ENCODE measurements around the gene DUSP22.

The DUSP22 gene

GRCh38 chr6:303263-303662 lies 11.0 kb downstream of the DUSP22 start:
- H3K4me3 ChIP-seq (ENCODE audit: low read length): no peak overlapping the region
- DNase-seq (ENCODE audit: low read depth): no peak
- TF ChIP-seq, protein P1, sequence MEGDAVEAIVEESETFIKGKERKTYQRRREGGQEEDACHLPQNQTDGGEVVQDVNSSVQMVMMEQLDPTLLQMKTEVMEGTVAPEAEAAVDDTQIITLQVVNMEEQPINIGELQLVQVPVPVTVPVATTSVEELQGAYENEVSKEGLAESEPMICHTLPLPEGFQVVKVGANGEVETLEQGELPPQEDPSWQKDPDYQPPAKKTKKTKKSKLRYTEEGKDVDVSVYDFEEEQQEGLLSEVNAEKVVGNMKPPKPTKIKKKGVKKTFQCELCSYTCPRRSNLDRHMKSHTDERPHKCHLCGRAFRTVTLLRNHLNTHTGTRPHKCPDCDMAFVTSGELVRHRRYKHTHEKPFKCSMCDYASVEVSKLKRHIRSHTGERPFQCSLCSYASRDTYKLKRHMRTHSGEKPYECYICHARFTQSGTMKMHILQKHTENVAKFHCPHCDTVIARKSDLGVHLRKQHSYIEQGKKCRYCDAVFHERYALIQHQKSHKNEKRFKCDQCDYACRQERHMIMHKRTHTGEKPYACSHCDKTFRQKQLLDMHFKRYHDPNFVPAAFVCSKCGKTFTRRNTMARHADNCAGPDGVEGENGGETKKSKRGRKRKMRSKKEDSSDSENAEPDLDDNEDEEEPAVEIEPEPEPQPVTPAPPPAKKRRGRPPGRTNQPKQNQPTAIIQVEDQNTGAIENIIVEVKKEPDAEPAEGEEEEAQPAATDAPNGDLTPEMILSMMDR (conservative IDR thresholded peaks at IDR 0.05; ENCODE audit: low read length): no peak

GRCh38 chr6:303948-304558 lies 11.8 kb downstream of the DUSP22 start:
- TF ChIP-seq, protein P1 (conservative IDR thresholded peaks at IDR 0.05; ENCODE audit: low read length): no peak
- DNase-seq (ENCODE audit: low read depth): no peak
- no peak overlapping the region for H3K4me3 ChIP-seq (ENCODE audit: low read length)

- DNase-seq (ENCODE audit: low read depth): no peak
- TF ChIP-seq, protein P1 (conservative IDR thresholded peaks at IDR 0.05; ENCODE audit: low read length): no peak
- no peak overlapping the region for H3K4me3 ChIP-seq (ENCODE audit: low read length)
Measured at GRCh38 chr6:304833-305370, 12.6 kb downstream of the DUSP22 start.

DNA sequence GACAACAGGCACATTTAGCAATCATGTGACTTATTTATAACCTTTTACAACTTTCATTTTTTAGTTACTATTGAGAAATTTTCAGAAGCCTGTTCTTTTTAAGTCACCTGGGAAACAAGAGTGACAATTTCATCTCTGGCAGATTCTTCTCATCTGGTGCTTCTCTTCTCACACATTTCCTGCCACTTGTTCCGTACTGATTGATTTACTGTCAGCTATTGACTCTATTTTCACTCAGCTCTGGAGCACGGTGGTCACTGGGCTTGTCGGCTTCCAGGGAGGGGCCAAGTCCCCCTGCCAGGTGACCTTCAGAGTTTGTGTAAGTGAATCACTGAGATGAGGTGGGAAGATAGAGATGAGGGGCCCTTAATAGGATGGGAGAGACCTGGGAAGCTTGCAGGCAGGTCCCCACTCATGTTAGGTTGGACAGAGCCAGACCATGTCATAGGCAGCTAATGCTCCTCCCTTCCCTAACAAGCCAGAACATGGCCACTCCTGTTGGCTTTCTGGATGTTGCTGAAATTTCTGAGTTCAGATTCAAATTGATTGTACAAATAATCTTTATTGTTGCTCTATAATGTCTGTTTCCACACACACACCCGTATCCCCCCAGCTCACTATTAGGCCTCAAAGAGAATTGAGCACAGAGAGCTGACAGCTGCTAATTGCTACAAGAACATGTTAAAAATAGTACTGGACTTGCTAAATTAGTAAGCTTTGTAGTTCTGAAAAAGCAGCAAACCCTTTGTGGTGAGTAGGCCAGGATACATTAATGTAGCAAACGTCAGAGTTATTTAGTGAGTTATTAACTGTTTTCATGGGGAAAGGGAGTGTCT lies 13.3 kb downstream of the DUSP22 start:
- no peak overlapping the region for H3K4me3 ChIP-seq (ENCODE audit: low read length)
- no peak for DNase-seq (ENCODE audit: low read depth)
- TF ChIP-seq, protein P1 (conservative IDR thresholded peaks at IDR 0.05; ENCODE audit: low read length): no peak; the same call in 1 of the 2 replicates

DNA sequence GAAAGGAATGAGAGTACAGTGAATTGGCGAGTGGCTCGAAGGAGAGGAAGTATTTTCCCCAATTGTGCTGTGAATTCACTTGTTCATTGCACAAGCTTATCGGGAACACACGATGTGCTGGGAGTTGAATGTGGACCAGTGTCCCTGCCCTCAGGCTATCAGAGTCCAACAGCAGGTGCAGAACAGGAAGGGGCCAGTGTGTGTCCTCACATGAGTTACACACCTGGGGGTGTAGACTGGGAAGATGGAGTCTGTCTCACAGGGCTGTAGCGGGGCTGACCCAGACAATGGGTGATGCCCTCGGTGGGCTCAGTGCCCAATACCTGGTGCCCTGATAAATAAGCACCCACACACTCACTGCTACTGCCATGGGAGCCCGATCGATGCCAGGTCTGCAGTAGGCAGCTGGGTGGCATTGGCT lies 14.4 kb downstream of the DUSP22 start:
- TF ChIP-seq, protein P1 (conservative IDR thresholded peaks at IDR 0.05; ENCODE audit: low read length): no peak
- no peak for DNase-seq (ENCODE audit: low read depth)
- H3K4me3 ChIP-seq (ENCODE audit: low read length): no peak overlapping the region

DNA sequence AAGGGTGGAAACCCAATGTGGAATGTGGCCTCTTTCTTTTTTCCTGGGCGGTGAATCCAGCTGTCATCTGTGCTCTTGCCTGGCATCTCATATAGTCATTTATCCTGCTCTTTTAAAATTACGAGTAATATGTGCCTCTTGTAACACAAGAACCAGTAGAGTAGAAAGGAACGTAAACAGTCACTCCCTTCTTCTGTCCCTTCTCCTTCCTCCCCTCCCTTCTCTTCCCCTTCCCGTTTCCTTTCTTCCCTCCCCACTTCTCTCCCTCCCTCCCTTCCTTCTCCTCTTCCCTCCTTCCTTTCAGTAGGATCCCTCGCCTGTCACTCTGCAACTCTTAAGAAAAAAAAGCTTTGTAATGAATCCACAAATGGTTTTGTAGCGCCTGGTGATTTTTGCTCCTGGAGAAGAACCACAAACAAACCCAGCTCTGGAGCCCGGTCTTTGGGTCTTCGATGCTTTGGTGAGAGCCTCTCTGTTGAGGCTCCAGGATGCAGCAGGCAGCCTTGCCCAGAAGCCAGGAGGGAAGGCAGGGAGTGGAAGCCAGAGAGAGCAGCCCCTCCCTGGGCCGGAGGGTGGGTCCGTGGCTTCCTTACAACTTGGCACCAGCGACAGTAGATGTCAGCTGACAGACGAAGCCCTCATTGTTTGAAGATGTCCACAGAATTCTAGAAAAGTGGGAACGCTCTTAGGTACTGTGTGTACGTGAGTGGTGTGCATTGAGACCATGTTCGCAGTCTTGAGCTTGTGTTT lies 15.0 kb downstream of the DUSP22 start:
- TF ChIP-seq, protein P1 (conservative IDR thresholded peaks at IDR 0.05; ENCODE audit: low read length): no peak
- no peak overlapping the region for H3K4me3 ChIP-seq (ENCODE audit: low read length)
- DNase-seq (ENCODE audit: low read depth): no peak
